CD4-positive, alpha-beta T cell treated with Interleukin-6 for 4 hours (primary cell): ENCODE data around the gene CNOT1.

ENCODE experiments used
- DNase-seq: peaks from one replicate; pipeline ENCODE4 v3.0.0-alpha.2; 2020; ENCODE audit warnings: mixed read lengths

CNOT1 gene

DNA sequence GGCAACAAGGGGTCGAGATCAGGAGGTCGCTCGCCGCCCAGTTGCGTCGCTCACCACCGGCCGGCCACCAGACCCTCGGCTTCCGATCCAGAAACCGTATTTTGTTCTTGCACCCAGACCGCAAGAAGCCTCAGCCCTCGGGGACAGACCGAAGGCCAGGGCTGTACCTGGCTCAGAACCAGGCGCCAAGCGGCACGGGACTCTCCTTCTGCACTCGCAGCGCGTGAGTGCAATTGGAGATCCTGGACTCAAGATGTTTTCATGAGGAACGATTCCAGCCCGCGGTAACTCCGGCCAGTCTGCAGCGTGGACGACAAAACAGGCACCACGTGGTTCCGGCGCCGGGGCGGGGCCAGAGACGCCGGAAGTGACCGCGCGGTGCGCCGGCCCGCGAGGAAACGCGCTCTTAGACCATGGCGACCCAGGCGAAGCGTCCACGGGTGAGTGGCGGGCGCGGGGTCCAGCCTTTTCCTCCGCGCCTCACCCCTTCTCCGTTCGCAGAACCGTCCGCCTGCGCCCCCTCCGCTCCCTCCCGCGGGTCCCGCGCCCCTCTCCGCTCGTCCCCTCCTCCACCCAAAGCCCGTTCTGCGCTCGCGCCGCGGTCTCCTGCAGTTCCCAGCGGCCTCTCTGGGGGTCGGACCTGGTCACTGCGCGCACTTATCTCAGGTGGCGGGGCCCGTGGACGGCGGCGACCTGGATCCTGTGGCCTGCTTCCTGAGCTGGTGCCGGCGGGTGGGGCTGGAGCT is 114.3 kb downstream of the CNOT1 start, which contains the start of gene SETD6:
Gene SETD6, plus strand, starts transcription at position 393 of the 746 bp plus-strand sequence. Its CDS starts 21 bp downstream, at position 414.
- peak; percentile 73 for DNase-seq

GRCh38 chr16:58513874-58514273 is 115.8 kb downstream of the CNOT1 start:
- DNase-seq = no peak

DNA sequence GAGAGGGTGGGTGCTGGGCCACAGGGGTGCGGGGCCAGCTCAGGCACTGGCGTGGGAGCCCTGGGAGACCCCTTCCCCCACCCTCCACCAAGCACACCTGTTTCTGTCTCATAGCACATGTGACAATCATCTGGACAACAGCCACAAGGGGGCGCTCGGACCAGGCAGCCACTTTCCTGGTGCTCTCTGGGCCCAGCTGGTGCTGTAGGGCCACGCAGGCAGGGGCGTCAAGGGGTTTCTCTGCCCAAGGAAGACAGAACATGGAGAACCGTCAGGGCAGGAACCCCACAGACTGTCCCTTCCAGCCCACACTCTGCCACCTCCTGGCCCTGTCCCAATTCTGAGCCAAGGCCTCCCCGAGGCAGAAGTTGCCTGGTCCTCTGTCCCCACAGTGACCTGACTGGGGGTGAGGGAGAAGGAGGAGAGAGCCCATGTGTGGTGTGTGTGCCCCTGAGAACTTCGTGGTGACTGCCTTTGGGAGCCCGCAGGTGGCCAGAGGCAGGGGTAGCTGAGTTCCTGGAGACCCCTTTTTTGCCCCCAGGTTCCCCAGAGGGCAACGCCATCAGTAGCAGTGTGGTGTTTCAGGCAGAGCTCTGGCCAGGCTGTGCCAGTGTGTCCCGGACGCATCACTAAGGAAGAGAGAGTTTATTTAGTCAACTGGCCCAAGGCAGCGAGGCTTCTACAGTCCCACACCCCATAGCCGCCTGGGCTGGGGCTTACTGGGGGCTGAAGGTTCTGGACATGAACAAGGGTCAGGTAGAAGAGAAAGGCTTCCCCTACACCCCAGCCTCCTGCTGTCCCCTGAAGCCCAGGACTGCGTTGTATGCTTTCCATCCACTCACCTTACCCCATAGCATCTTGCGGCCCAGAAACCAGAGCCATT is 117.5 kb downstream of the CNOT1 start:
- DNase-seq = peak; percentile 89

DNA sequence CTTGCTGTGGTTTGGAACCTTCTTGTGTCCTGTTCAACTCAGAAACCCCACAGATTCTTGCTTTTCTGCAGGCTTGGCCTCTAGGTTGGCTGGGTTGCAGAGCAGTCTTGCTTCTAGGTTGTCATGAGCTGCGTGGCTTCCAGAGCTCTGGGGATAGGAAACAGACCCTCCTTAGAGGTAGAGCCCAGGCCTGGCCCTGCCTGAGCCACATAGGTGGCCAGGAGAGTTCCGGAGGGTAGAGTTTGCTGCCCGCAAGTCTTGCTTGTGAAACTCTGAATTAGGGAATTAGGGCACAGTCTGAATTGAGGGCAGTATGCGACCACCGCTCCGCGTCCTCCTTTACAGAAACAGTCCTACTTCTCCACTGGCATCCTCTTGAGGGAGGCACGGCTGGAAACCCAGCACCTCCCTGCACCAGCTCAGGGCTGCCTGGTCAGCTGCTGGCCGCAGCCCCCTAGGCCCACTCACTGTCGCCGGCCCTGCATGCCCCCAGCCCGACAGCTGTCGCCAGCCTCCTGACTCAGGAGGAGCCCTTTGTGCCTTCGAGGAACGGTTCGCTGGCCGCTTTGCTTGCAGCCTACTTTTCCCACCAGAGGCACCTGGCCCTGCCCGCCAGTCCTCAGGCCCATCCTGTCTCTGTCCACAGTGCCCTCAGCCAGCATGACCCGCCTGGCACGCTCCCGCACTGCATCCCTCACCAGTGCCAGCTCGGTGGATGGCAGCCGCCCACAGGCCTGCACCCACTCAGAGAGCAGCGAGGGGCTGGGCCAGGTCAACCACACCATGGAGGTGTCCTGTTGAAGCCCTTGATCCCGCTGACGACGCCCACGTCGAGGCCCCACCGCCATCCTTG is 118.6 kb downstream of the CNOT1 start:
- DNase-seq = no peak

DNA sequence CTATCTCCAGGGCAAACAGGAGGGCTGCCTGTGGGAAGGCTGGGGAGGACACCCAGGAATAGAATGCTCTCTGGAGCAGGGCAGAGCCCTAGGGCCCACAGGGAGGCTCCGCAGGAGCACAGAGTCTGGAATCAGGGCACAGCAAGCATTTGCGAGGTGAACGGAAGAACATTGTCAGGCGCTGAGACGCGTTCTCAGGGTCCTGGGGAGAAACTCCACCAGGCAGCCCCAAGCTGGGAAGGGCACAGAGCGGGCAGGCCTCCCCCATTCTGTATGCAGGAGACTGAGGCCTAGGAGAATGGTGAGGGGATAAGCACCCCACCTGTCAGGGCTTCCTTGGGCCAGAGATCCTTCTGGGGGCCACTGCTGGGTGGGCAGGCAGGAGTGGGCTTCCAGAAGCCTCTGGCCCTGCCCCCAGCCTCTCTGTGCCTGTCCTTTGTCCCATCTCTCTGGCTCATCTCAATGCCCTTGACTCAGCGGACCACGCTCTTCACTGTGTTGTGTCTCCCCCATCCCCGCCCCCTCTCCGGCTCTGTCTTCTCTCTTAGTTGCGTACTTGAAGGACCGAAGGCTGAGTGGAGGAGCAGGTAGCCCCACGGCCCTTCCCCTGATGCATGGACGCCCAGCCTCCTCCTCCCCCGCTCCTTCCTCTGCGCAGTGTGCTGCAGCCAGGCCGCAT is 119.4 kb downstream of the CNOT1 start:
- no peak for DNase-seq

GRCh38 chr16:58509256-58510096 is 120.2 kb downstream of the CNOT1 start:
- no peak for DNase-seq

GRCh38 chr16:58508671-58509251 is 120.9 kb downstream of the CNOT1 start:
- no peak for DNase-seq

- DNase-seq = no peak
Measured at GRCh38 chr16:58507963-58508670, 121.5 kb downstream of the CNOT1 start.

GRCh38 chr16:58507195-58507962 is 122.2 kb downstream of the CNOT1 start:
- no peak for DNase-seq

DNA sequence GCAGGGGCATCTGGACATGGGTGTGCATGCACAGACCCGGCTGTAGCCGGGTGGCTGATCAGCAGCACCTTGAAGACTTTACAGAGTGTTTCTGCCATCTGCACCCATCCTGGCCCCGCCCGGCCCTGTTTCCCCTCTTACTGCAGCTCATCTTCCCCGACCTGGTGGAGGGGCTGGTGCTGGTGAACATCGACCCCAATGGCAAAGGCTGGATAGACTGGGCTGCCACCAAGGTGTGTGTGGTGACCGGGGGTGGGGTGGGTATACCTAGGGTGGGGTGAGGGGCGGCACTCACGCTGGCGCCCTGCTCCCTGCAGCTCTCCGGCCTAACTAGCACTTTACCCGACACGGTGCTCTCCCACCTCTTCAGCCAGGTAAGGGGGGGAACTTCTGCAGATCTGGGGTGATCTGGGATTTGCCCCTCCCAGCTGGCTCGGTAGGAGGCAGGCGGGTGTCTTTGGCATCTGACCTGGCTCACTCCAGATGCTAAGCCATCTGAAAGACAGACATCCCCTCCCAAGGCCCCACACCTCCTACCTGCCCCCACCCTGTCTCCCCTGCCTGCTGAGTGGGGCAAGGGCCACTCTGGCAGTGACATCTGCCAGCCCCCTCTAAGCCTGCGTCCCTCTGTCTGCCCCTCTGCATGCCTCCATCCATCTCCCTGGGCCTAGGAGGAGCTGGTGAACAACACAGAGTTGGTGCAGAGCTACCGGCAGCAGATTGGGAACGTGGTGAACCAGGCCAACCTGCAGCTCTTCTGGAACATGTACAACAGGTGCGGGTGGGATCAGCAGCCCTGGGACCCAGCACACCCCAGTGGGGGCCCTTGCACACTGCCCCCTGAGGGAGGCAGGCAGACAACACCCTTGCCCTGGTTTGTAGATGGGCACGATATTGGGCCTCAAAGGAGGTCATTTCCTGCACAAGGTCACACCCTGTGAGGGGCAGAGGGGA is 123.1 kb downstream of the CNOT1 start:
- no peak for DNase-seq

DNA sequence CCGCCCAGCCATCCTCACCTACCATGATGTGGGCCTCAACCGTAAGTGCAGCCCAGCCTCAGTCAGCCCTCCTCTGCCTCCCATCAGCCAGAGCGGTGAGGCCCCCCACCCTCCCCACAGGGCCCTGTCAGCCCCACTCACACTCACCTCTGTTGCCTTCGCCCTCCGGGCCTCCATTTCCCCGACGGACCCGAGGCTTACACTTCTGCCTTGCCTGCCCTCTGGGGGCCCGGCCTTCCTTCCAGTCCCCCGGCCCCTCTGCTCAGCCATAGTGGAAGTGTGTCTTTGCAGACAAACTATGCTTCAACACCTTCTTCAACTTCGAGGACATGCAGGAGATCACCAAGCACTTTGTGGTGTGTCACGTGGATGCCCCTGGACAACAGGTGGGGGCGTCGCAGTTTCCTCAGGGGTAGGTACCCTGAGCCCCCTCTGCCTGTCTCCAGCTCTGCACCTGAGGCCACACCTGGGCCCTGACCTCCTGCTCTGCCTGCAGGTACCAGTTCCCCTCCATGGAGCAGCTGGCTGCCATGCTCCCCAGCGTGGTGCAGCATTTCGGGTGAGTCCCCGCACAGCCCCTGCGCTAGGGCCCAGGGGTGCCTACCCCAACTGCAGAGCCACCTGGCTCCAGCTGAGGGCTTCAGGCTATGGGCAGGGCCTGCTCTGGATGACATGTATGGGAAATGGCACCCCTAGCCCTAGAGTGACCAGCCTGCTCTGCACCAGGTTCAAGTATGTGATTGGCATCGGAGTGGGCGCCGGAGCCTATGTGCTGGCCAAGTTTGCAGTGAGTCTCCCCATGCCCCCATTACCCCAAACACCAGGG is 125.5 kb downstream of the CNOT1 start:
- no peak for DNase-seq

GRCh38 chr16:58503166-58503862 is 126.3 kb downstream of the CNOT1 start:
- DNase-seq = no peak

GRCh38 chr16:58502217-58502921 is 127.3 kb downstream of the CNOT1 start:
- no peak for DNase-seq

DNA sequence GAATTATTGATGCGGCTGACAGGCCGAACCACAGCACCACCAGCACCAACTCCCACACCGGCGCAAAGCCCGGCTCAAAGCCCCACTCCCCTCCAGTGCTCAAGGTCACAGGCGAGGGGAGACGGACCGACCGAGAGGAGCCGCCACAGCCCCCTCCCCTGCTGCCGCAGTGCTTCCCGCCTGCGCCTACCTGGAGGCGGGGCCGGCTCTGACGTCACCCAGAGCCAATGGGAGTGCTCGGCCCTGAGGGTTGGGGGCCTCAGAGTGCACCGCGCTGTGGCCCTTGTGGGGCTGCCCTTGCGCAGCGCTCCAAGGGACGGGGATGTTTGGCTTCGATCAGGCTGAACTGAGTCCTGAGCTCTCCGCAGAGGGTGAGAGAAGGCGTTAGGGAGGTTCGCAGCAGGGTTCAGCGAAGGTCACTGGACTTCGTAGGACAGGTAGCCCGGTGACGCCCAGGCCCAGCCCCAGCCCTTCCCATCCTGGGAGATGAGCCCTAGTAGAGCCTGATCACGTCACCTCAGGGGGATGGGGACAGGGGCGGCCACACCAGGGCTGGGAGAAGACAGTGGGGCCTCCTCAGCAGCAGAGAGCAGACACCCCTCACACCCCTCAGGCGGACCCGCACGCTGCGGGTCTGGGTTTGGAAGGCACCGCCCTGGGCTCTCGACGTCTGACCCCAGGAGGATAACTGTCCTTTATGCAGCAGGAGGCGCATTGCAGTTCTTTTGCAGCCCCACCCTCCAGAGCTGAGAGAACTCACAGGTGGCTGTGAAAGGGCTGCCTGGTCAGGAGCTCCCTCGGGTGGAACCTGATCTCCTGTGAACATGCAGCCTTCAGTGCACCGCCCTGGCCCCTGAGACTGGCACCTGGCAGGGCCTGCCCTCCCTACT is 128.1 kb downstream of the CNOT1 start:
- peak; percentile 80 for DNase-seq
